BJ (cell line): ENCODE data around the gene ALS2. TPM values are rescaled to one million over a fixed set of nuclear protein-coding genes. Genes with fewer than 3 reads are reported as not detected.
A peak's percentile ranks its signal among the peaks of the same experiment; 100 is the strongest.
"Not testable (repeated sequence)": the region's sequence is repeated elsewhere in the genome, so short reads cannot be mapped to it uniquely, and the experiment has no call there.

ENCODE experiments used
- CTCF ChIA-PET: fragments of 350-600 bp; formaldehyde crosslinking; extraction: SDS; loops from one replicate; lab custom pipeline; 2021; ENCODE audit warnings: antibody characterized with exemption, inconsistent platforms; lab: Yijun Ruan, JAX
- POLR2A ChIA-PET: fragments of 300-600 bp; sonication (Branson Sonifier 250); formaldehyde crosslinking; extraction: SDS; loops from one replicate; lab custom pipeline; 2021; ENCODE audit warnings: antibody characterized with exemption; lab: Charles Lee
- DNase-seq: peaks from one replicate; pipeline ENCODE4 v3.0.0-alpha.2; 2011; ENCODE audit warnings: low read depth
- H3K27me3 ChIP-seq: 2 replicates; pipeline ENCODE4 v1.6.0; 2011; ENCODE audit warnings: low read length; ENCODE audit not compliant: control insufficient read depth, insufficient read depth
- H3K36me3 ChIP-seq: 2 replicates; pipeline ENCODE4 v1.5.1; 2011; ENCODE audit warnings: low read length; ENCODE audit not compliant: control insufficient read depth, insufficient read depth
- H3K4me3 ChIP-seq: 2 replicates; pipeline ENCODE4 v1.5.1; 2011; ENCODE audit warnings: low read depth, mild to moderate bottlenecking, control low read depth, low read length
- polyA plus RNA-seq: library from polyadenylated mRNA; depleted of rRNA; stranded (reverse); fragments of >200 nt; gene quantifications from 2 replicates; pipeline ENCODE4 v1.2.3, GENCODE V29; 2011
- TF ChIP-seq, protein P1 (sequence below): IDR thresholded peaks from 2 replicates; pipeline ENCODE4 v1.5.1; 2011; ENCODE audit warnings: low read depth, mild to moderate bottlenecking, control low read depth, inconsistent platforms, low read length, moderate library complexity; ENCODE audit not compliant: insufficient read depth

The ALS2 gene
- polyA plus RNA-seq, 1 experiment: 20.5 TPM

- ChIA-PET POLR2A (no interaction called here), CTCF (interaction anchor here (0.7 to 2.7 kb wide), 7 partner anchors 9 to 73 kb away, joined by 3 to 10 read pairs (median 3); no protein-coding TSS in a partner anchor)
- H3K36me3 ChIP-seq: no peaks in the 10 kb centered on the region; the same call in 1 of the 2 replicates
- H3K27me3 ChIP-seq: no peaks in the 10 kb centered on the region
- TF ChIP-seq, protein P1, sequence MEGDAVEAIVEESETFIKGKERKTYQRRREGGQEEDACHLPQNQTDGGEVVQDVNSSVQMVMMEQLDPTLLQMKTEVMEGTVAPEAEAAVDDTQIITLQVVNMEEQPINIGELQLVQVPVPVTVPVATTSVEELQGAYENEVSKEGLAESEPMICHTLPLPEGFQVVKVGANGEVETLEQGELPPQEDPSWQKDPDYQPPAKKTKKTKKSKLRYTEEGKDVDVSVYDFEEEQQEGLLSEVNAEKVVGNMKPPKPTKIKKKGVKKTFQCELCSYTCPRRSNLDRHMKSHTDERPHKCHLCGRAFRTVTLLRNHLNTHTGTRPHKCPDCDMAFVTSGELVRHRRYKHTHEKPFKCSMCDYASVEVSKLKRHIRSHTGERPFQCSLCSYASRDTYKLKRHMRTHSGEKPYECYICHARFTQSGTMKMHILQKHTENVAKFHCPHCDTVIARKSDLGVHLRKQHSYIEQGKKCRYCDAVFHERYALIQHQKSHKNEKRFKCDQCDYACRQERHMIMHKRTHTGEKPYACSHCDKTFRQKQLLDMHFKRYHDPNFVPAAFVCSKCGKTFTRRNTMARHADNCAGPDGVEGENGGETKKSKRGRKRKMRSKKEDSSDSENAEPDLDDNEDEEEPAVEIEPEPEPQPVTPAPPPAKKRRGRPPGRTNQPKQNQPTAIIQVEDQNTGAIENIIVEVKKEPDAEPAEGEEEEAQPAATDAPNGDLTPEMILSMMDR: no peak
- no peak for DNase-seq
- no peak overlapping the region for H3K4me3 ChIP-seq
Observed at GRCh38 chr2:201808027-201808426, 27.3 kb upstream of the ALS2 start.

- H3K4me3 ChIP-seq: no peak overlapping the region
- ChIA-PET CTCF (interaction anchor here (0.7 to 2.7 kb wide), 9 partner anchors 8 to 459 kb away, joined by 3 to 10 read pairs (median 3); no protein-coding TSS in a partner anchor), POLR2A (interaction anchor here (0.7 kb wide), 1 partner anchor 303 kb away, joined by 6 read pairs; no protein-coding TSS in a partner anchor)
- DNase-seq: no peak
- H3K27me3 ChIP-seq: no peaks in the 10 kb centered on the region
- TF ChIP-seq, protein P1: no peak
- H3K36me3 ChIP-seq: no peaks in the 10 kb centered on the region; the same call in 1 of the 2 replicates
Observed at GRCh38 chr2:201807452-201807999, 26.8 kb upstream of the ALS2 start.

GRCh38 chr2:201806442-201807170, 25.9 kb upstream of the ALS2 start, which contains the start of gene CDK15:
Gene CDK15, plus strand, starts transcription at chr2:201806537. Its CDS starts 128 bp downstream, at chr2:201806665.
- Histone ChIP-seq H3K36me3 (no peaks in the 10 kb centered on the region), H3K27me3 (no peaks in the 10 kb centered on the region), H3K4me3 (peak within 1 kb of the TSS; percentile 22)
- no peak for DNase-seq
- ChIA-PET POLR2A (interaction anchor here (0.7 kb wide), 1 partner anchor 304 kb away, joined by 6 read pairs; no protein-coding TSS in a partner anchor), CTCF (interaction anchor here (0.7 to 2.7 kb wide), 7 partner anchors 8 to 460 kb away, joined by 3 to 10 read pairs (median 4); no protein-coding TSS in a partner anchor)
- TF ChIP-seq, protein P1: 0 out of 2 replicates have a peak, but pooled peaks have one; percentile 4

GRCh38 chr2:201798914-201799285, 18.2 kb upstream of the ALS2 start:
- not testable (repeated sequence) for DNase-seq, H3K4me3 ChIP-seq, H3K36me3 ChIP-seq, H3K27me3 ChIP-seq
- TF ChIP-seq, protein P1: peak; percentile 54
- ChIA-PET POLR2A (interaction anchor here (0.9 kb wide), 1 partner anchor 18 kb away, joined by 6 read pairs; the partner anchor contains the start of gene ALS2), CTCF (interaction anchor here (0.6 to 1.2 kb wide), 5 partner anchors 9 to 360 kb away, joined by 3 to 6 read pairs (median 3); no protein-coding TSS in a partner anchor)
